H4 (cell line): Measurements from ENCODE around the gene MMP11. TPM values are rescaled to one million over a fixed set of nuclear protein-coding genes. Genes with fewer than 3 reads are reported as not detected.
A peak's percentile ranks its signal among the peaks of the same experiment; 100 is the strongest.
"Not testable (repeated sequence)": the region's sequence is repeated elsewhere in the genome, so short reads cannot be mapped to it uniquely, and the experiment has no call there.

Source experiments
- DNase-seq: peaks from one replicate; pipeline ENCODE4 v3.0.0-alpha.2; 2015; ENCODE audit warnings: low spot score
- total RNA-seq: library from RNA; depleted of rRNA; stranded (reverse); fragments of >200 nt; shearing (Covaris generic); gene quantifications from 2 replicates; pipeline ENCODE4 v1.2.3, GENCODE V29; 2014; rRNA removed

Gene MMP11, protein sequence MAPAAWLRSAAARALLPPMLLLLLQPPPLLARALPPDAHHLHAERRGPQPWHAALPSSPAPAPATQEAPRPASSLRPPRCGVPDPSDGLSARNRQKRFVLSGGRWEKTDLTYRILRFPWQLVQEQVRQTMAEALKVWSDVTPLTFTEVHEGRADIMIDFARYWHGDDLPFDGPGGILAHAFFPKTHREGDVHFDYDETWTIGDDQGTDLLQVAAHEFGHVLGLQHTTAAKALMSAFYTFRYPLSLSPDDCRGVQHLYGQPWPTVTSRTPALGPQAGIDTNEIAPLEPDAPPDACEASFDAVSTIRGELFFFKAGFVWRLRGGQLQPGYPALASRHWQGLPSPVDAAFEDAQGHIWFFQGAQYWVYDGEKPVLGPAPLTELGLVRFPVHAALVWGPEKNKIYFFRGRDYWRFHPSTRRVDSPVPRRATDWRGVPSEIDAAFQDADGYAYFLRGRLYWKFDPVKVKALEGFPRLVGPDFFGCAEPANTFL
- total RNA-seq, result 0.35 and 1.4 TPM in 2 replicates

- DNase-seq, result no peak
Observed at GRCh38 chr22:23772649-23773473, at the start of gene MMP11. Gene MMP11 (plus strand): TSS chr22:23772849. CDS start chr22:23772871, 22 bp downstream.

- not testable (repeated sequence) for DNase-seq
Observed at GRCh38 chr22:23728108-23728507, 44.5 kb upstream of the MMP11 start.

DNA sequence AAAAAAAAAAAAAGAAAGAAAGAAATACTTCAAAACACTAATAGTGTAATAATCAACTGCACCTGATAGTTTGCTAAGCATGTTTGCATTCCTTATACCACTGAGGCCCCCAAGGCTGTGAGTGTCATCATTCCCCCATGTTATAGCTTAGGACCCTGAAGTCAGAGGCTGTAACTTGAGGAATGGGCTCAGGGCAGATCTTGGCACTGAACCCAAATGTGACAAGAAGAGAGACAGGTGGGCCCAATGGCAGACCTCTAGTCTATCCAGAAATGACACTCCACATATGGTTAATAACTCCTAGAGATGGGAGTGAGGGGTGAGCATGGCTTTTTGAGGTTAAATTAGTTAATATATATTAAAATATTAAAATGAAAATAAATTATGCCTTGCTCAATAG is 35.0 kb upstream of the MMP11 start:
- no peak for DNase-seq

DNA sequence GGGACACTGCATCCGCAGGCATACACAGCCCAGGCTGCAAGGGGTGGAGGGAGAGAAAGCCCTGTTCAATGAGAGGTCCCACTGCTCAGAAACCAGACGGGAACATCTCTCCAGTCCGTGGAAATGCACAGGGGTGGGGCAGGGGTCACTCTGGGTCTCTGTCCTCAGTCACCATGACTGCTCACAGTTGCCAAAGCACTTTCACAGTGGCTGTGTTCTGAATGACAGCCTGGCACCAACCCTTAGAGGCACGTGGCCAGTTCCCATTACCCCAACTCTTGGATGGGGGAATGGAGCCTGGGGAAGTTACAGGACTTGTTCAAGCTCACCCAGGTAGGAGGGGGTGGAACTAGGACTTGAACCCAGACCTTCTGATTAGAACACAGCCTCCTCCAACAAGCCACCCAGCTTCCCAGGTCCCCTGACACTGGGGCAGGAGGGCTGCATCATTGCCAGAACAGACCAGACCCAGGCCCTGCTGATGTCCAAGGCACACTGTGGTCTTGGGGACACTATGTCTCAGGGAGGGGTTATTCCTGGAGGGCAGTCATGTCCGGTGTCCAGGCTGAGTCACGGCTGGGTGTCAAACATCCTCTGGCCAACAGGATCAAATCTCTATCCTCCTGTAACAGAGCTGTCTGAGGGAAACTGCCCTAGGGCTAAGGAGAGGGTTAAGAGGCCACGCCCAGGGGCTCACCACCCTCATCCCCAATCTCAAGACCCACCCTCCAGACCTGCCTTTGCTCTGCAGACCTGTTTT is 30.0 kb upstream of the MMP11 start:
- DNase-seq, result no peak

GRCh38 chr22:23743303-23743705 is 29.3 kb upstream of the MMP11 start:
- no peak for DNase-seq

DNA sequence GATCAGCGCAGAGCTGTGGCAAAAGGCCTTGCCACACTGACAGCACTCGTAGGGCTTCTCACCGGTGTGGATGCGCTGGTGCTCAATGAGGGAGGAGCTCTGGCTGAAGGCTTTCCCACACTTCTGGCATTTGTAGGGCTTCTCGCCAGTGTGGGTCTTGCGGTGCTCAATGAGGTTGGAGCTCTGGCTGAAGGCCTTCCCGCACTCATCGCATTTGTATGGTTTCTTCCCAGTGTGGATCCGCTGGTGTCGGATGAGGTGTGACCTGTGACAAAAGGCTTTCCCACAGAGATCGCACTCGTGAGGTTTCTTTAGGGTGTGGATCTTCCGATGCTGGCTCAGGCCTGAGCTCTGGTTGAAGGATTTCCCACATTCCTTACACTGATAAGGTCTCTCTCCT is 28.6 kb upstream of the MMP11 start:
- DNase-seq, result no peak

GRCh38 chr22:23744485-23744884 is 28.2 kb upstream of the MMP11 start:
- no peak for DNase-seq

- DNase-seq, result no peak
Observed at GRCh38 chr22:23745791-23746190, 26.9 kb upstream of the MMP11 start.

DNA sequence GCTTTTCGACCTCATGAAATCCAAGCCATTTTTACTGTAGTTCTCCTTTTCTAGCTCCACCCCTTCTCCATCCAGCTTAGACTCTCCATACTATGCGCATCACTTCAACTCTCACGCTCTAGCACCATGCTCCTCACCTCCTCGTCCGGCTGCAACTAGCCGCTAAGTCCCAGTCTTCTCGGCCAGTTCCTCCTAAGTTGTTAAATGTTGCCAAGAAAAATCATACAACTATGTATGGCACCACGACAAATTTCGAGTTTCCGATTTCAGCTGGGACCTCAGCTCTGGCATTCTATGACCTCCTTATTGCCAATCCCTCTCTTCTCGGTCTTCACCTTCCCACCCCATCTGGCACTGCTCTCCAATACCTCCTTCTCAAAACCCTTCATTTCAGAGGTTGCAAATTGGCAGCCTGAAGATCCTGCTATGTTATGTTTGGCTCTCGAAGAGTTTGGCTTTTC is 22.8 kb upstream of the MMP11 start:
- no peak for DNase-seq

- DNase-seq, result no peak
Observed at GRCh38 chr22:23750367-23750713, 22.3 kb upstream of the MMP11 start.

GRCh38 chr22:23750714-23751440 is 21.8 kb upstream of the MMP11 start, which contains the start of gene ZNF70:
Gene ZNF70 (minus strand): TSS chr22:23751112. CDS start chr22:23745140, 5,972 bp downstream.
- DNase-seq, result peak; percentile 48

DNA sequence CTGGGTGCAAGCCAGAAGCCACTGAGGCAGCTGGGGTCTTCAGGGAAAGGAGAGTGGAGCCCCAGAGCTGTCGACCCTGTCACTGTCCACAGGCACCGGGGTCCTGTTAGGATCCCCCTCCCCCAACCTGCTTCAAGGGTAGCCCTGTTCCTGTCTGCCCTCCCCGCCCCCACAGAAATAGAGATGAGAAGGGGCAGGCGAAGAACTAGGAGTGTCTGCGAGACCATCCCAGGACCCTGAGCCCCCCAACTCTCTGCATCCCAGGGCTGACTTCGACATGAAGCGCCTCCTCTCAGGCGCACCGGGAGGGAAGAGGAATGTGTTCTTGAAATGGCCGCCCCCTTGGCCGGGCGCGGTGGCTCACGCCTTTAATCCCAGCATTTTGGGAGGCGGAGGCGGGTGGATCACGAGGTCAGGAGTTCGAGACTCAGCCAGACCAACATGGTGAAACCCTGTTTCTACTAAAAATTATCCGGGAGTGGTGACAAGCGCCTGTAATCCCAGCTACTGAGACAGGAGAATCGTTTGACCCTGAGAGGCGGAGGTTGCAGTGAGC is 21.1 kb upstream of the MMP11 start:
- DNase-seq, result no peak

DNA sequence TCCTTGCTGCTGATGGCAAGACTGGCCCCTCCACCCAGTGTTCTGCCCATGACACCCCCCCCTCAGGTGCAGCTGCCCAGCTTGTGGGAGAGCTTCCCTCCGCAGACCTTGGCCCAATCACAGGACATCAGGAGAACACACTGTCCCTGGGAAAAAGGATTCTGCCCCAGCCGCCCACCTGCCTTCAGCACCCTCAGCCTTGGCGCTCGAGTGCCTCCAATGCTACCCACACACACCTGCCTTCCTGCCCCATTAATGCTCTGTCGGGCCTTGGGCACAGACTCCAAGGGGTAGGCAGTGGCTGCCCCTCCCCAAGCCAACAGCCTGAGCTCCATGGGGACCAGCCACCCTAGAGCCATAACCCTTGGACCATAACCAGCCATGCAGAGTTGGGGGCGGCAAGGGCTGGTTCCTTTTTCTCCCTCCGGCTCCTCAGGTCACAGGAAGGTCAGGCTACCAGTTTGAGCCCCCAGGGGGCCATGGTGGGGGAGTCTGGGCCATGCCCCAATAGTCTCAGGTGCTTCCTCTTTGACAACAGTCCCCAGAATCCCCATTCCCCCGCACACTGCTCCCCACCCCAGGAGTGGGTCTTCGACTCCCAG is 20.5 kb upstream of the MMP11 start:
- DNase-seq, result no peak

- no peak for DNase-seq
Observed at GRCh38 chr22:23752750-23753149, 19.9 kb upstream of the MMP11 start.

- no peak for DNase-seq
Observed at GRCh38 chr22:23753385-23753784, 19.3 kb upstream of the MMP11 start.

DNA sequence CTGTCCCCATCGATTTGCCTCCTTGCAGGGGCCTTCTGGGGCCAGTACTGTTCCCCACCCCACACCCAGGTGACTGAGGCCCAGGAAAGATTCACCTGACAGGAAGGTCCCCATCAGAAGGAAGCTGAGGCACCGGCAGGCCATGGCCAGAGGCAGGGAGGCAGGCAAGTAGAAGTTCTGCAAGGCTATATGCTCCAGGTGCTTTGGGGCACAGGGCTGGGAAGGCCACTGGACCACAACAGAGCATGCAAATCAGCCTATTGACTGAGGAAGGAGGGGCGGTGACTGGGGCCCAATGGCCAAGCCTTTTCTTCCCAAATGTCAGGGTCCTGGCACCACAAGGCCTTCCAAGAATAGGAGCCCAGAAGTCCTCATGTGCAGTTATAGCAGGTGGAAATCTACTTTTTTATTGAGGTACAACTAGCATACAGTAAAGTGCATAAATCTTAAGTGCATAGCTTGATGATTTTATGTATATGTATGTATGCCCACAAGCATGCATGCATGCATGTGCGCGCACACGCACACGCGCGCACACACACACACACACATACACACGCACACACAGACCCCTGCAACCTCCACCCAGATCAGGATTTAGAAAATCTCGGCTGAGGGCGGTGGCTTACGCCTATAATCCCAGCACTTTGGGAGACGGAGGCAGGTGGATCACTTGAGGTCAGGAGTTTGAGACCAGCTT is 18.3 kb upstream of the MMP11 start, which contains the start of gene VPREB3:
VPREB3 (minus strand) TSS at position 206 of the 700 bp plus-strand sequence; CDS start at position 144, 62 bp downstream.
- DNase-seq, result no peak

DNA sequence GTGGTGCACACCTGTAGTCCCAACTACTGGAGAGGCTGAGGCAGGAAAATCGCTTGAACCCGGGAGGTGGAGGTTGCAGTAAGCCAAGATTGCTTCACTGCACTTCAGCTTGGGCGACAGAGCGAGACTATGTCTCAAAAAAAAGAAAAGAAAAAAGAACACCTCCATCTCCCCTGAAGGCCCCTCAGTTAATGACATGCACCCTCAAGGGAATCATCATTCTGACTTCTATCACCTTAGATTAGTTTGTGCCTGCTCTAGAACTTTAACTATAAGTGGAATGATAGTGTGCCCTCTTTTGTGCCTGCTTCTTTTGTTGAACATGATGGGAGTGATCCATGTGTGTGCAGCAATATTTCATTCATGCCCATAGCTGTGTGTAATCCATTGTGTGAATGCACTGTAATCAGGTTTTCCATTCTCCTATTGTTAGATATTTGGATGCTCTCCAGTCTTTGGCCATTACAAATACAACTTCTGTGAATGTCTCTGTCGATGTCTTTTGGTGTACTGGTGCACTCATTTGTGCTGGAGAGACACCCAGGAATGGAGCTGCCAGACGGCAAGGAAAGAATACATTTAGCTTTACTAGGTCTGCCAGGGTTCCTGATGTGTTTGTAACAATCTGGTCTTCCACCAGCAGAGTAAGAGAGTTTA is 17.5 kb upstream of the MMP11 start:
- DNase-seq, result no peak

DNA sequence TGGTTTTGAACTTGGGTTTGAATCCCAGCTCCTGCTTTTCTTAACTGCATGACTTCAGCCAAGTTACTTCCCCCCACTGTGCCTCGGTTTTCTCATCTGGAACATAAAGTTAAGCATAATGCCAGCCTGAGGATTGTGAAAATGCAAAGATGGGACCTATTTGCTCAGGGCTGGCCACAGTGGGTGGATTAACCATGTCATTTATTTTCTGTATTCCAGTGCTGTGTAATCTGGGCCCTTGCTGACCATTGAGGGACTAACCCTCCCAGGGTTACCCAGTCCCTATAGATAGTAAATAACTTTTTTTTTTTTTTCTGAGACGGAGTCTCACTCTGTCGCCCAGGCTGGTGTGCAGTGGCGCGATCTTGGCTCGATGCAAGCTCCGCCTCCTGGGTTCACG is 16.9 kb upstream of the MMP11 start:
- DNase-seq, result no peak

- DNase-seq, result no peak
Observed at GRCh38 chr22:23756891-23757290, 15.8 kb upstream of the MMP11 start.
